Brain microvascular endothelial cell (primary cell): Measurements from ENCODE around the gene BCHE.

ENCODE experiments used
- DNase-seq: peaks from one replicate; pipeline ENCODE4 v3.0.0-alpha.2; 2020
- H3K27ac ChIP-seq: fragments of 250-450 bp; sonication (Bioruptor Pico); 2 replicates; pipeline ENCODE4 v1.5.1; 2020; ENCODE audit warnings: mild to moderate bottlenecking, moderate library complexity
- H3K27me3 ChIP-seq: fragments of 250-450 bp; sonication (Bioruptor Pico); replicated peaks from 2 replicates; pipeline ENCODE4 v1.5.1; 2020; ENCODE audit warnings: mild to moderate bottlenecking
- H3K36me3 ChIP-seq: fragments of 250-450 bp; sonication (Bioruptor Pico); replicated peaks from 2 replicates; pipeline ENCODE4 v1.5.1; 2020; ENCODE audit warnings: mild to moderate bottlenecking
- H3K4me3 ChIP-seq: 2 replicates; pipeline ENCODE4 v1.5.1; 2011; ENCODE audit warnings: low read depth, mild to moderate bottlenecking, control low read depth, low read length, moderate library complexity
- in situ Hi-C: cut with HindIII; loops from 2 replicates; pipeline ENCODE4 v1.10.0; 2017; ENCODE audit warnings: low sequenced_read_pairs, low pct_ligation_motif_present
- TF ChIP-seq, protein P1 (sequence below): IDR thresholded peaks from 2 replicates; pipeline ENCODE4 v1.5.1; 2011; ENCODE audit warnings: low read depth, mild to moderate bottlenecking, moderate library complexity, low read length, control low read depth, inconsistent platforms; ENCODE audit errors: missing control alignments

BCHE gene

DNA sequence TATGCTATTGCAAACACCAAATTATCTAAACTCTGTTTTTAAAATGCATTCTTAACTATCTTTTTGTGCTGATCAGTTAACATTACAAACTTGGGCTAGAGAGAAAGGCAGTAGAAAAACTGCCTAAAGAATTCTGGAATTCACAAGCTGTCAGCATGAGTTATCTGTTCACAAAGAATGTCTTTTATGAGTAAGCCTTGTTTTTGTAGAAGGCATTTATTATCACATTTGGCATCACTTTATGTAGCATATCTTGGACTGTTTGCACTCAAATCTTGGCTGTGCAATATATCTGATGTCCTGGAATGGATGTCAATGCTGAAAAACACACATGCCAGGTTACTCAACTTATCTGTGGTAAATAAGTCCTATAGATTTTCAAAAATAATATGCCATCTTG, 15.5 kb upstream of the BCHE start:
- H3K36me3 ChIP-seq, result no peaks in the 10 kb centered on the region
- no peaks in the 10 kb centered on the region for H3K27me3 ChIP-seq
- TF ChIP-seq, protein P1, sequence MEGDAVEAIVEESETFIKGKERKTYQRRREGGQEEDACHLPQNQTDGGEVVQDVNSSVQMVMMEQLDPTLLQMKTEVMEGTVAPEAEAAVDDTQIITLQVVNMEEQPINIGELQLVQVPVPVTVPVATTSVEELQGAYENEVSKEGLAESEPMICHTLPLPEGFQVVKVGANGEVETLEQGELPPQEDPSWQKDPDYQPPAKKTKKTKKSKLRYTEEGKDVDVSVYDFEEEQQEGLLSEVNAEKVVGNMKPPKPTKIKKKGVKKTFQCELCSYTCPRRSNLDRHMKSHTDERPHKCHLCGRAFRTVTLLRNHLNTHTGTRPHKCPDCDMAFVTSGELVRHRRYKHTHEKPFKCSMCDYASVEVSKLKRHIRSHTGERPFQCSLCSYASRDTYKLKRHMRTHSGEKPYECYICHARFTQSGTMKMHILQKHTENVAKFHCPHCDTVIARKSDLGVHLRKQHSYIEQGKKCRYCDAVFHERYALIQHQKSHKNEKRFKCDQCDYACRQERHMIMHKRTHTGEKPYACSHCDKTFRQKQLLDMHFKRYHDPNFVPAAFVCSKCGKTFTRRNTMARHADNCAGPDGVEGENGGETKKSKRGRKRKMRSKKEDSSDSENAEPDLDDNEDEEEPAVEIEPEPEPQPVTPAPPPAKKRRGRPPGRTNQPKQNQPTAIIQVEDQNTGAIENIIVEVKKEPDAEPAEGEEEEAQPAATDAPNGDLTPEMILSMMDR, result no peak
- H3K4me3 ChIP-seq, result no peak overlapping the region
- in situ Hi-C loops, result no loop called here
- no peak overlapping the region for H3K27ac ChIP-seq
- DNase-seq, result peak; percentile 7

DNA sequence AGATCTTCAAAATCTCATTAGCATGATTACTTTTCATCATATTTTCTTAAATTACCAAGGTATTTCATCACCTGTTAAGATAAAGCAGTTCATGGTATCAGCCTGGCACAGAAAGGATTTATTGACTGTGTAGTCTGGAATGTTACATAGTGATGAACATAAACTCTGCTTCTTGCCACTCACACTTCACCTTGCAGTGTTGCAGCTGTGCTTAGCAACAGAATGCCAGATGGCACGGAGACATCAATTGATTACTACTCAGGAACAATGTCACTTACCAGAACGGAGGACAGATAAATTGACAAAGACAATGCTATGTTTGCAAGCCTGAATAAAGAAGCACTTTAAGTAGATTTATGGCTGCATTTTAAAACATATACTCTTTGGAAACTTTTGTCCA, 15.0 kb upstream of the BCHE start:
- in situ Hi-C loops, result no loop called here
- Histone ChIP-seq H3K36me3 (no peaks in the 10 kb centered on the region), H3K27ac (no peak overlapping the region), H3K27me3 (no peaks in the 10 kb centered on the region), H3K4me3 (no peak overlapping the region)
- TF ChIP-seq, protein P1, result no peak
- DNase-seq, result no peak

DNA sequence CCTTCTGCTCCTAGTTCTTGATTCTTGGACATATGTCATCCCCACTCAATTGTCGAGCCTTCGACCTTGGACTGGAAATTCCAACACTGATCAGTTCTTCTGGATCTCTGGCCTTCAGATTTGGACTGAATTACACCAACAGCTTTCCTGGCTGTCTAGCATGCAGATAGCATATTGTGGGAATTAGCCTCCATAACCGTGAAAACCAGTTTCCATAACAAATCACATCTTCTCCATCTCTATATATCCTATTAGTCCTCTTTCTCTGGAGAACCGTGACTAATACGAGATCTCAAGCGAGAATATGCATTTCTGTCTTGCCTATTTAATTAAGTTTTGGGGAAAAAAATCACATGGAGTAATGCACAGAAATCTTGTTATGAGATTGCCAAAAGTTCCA, 8.8 kb upstream of the BCHE start:
- Histone ChIP-seq H3K4me3 (no peak overlapping the region), H3K27ac (no peak overlapping the region), H3K36me3 (no peaks in the 10 kb centered on the region), H3K27me3 (no peaks in the 10 kb centered on the region)
- no peak for DNase-seq
- in situ Hi-C loops, result no loop called here
- TF ChIP-seq, protein P1, result no peak

DNA sequence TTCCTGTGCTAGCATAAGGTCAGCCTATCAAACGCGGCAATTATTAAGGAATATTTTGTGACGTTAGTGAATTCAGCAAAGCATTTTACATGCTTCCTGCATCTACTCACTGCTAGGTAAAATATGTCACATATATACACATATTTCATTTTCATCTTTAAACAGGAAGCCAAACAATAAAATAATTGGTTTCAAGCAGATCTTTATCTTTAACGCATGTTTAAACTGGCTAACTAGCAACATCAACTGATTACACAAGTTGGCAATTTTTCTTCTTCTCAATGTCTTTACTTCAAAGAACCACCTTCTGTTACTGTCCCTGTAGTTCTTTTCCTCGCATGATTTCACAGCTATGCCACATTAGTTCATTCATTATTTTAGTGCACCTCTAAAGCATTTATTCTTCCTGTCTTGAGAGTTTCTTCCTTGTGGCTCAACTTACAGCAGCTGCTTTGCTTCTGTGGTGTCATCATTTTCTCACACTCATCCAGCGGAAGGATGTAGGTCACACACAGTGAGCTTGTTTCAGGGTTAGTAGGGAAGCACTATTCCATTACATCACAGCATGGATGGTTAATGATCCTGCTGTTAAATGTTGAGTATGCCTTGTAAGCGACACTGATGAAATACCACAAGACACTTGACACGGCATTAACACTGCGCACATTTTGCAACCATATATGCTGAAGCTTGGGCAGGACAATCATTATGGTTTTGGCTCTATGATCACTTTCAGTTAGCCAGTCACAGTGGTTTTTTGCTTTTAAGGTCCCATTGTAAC, 2.3 kb upstream of the BCHE start:
- in situ Hi-C loops, result no loop called here

DNA sequence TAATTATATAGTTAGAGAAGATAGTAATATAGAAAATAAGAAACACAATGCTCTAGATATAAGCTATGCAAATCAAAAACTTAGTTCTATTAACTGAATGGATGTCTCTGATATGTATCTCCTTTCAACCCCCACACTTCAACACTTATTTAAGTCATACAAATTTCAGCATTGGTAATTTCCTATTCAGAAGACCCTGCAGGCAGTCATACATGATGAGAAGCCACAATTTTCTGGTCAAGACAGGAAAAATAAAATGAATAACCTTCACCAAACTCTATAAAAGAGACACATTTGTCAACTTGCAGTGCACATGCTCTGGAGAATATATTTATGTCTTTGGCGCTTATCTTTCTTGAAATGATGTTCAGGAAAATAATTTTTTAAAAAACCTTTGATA, 578 bp upstream of the BCHE start:
- H3K27me3 ChIP-seq, result no peaks in the 10 kb centered on the region
- in situ Hi-C loops, result no loop called here
- TF ChIP-seq, protein P1, result no peak

More for the DNA sequence above, 2.3 kb upstream of the BCHE start:
- Histone ChIP-seq H3K36me3 (no peaks in the 10 kb centered on the region), H3K27me3 (no peaks in the 10 kb centered on the region), H3K27ac (no peak overlapping the region), H3K4me3 (no peak overlapping the region)
- TF ChIP-seq, protein P1, result no peak
- no peak for DNase-seq

DNA sequence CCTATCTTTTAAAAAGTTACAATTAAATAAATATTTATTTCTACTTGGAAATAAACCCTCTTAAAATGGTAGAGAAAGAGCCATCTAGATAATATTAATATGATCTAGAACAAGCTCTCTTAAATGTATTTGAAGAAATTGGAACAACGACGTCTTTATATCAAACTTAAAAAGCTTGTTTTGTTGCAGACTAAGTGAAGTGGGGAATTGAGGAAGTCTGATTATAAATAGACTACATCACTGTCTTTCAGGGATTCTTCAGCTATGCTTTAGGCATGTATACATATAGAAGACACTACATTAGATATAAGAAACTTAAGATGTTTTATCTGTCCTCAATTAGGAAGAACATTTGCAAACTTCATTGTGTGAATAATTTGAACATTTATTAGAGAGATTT, 1.8 kb downstream of the BCHE start:
- in situ Hi-C loops, result no loop called here
- no peak overlapping the region for H3K27ac ChIP-seq
- H3K27me3 ChIP-seq, result no peaks in the 10 kb centered on the region
- H3K36me3 ChIP-seq, result no peaks in the 10 kb centered on the region
- no peak for DNase-seq
- TF ChIP-seq, protein P1, result no peak
- peak overlapping the region; percentile 59 for H3K4me3 ChIP-seq

More for the DNA sequence above, 578 bp upstream of the BCHE start:
- no peaks in the 10 kb centered on the region for H3K36me3 ChIP-seq
- no peak overlapping the region for H3K27ac ChIP-seq
- DNase-seq, result no peak
- H3K4me3 ChIP-seq, result no peak overlapping the region
